Measurements from ENCODE around the gene WWC2.

DNA sequence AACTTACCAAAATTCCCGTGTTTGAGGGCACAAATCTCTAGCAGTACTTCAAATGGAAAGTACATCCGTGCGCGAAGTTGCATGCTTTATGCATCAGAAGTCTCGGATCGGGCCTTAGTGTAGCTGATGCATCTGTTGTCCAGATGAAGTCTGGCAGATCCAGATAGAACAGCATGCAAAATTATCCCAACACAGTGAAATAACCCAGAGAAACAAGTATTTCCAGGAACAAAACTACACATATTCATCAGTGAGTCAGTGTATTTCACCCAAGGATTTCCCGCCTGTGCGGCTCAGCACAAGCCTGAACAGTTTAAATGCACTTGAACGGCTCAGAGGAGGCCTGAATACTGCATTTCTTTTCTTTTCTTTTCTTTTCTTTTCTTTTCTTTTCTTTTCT is 250.6 kb downstream of the WWC2 start:
- TF ChIP-seq, protein P1, sequence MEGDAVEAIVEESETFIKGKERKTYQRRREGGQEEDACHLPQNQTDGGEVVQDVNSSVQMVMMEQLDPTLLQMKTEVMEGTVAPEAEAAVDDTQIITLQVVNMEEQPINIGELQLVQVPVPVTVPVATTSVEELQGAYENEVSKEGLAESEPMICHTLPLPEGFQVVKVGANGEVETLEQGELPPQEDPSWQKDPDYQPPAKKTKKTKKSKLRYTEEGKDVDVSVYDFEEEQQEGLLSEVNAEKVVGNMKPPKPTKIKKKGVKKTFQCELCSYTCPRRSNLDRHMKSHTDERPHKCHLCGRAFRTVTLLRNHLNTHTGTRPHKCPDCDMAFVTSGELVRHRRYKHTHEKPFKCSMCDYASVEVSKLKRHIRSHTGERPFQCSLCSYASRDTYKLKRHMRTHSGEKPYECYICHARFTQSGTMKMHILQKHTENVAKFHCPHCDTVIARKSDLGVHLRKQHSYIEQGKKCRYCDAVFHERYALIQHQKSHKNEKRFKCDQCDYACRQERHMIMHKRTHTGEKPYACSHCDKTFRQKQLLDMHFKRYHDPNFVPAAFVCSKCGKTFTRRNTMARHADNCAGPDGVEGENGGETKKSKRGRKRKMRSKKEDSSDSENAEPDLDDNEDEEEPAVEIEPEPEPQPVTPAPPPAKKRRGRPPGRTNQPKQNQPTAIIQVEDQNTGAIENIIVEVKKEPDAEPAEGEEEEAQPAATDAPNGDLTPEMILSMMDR (IDR thresholded peaks at IDR 0.05) = no peak
- no peak for TF ChIP-seq POLR2A (IDR thresholded peaks at IDR 0.05)
